ENCODE results near the gene ICA1L.

ICA1L gene

GRCh38 chr2:202764991-202765390, 106.6 kb downstream of the ICA1L start:
- TF ChIP-seq, protein P1, sequence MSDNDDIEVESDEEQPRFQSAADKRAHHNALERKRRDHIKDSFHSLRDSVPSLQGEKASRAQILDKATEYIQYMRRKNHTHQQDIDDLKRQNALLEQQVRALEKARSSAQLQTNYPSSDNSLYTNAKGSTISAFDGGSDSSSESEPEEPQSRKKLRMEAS (IDR thresholded peaks at IDR 0.05; ENCODE audit: low read depth, low read length): no peak
- TF ChIP-seq MYC (IDR thresholded peaks at IDR 0.05; ENCODE audit: low read depth, low read length): no peak
- TF ChIP-seq, protein P2, sequence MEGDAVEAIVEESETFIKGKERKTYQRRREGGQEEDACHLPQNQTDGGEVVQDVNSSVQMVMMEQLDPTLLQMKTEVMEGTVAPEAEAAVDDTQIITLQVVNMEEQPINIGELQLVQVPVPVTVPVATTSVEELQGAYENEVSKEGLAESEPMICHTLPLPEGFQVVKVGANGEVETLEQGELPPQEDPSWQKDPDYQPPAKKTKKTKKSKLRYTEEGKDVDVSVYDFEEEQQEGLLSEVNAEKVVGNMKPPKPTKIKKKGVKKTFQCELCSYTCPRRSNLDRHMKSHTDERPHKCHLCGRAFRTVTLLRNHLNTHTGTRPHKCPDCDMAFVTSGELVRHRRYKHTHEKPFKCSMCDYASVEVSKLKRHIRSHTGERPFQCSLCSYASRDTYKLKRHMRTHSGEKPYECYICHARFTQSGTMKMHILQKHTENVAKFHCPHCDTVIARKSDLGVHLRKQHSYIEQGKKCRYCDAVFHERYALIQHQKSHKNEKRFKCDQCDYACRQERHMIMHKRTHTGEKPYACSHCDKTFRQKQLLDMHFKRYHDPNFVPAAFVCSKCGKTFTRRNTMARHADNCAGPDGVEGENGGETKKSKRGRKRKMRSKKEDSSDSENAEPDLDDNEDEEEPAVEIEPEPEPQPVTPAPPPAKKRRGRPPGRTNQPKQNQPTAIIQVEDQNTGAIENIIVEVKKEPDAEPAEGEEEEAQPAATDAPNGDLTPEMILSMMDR (IDR thresholded peaks at IDR 0.05; ENCODE audit: low read depth, low read length): no peak
- TF ChIP-seq POLR2A (IDR thresholded peaks at IDR 0.05; ENCODE audit: extremely low read depth, insufficient read length): no peak
- DNase-seq (ENCODE audit: low read depth): no peak

GRCh38 chr2:202763916-202764315, 107.7 kb downstream of the ICA1L start:
- no peak for DNase-seq (ENCODE audit: low read depth)
- TF ChIP-seq, protein P2 (IDR thresholded peaks at IDR 0.05; ENCODE audit: low read depth, low read length): no peak
- no peak for TF ChIP-seq POLR2A (IDR thresholded peaks at IDR 0.05; ENCODE audit: extremely low read depth, insufficient read length)
- TF ChIP-seq, protein P1 (IDR thresholded peaks at IDR 0.05; ENCODE audit: low read depth, low read length): no peak
- no peak for TF ChIP-seq MYC (IDR thresholded peaks at IDR 0.05; ENCODE audit: low read depth, low read length)
- H3K4me3 ChIP-seq (ENCODE audit: low read depth, low read length): no peak overlapping the region

More at GRCh38 chr2:202764991-202765390, 106.6 kb downstream of the ICA1L start:
- H3K4me3 ChIP-seq (ENCODE audit: low read depth, low read length): no peak overlapping the region

DNA sequence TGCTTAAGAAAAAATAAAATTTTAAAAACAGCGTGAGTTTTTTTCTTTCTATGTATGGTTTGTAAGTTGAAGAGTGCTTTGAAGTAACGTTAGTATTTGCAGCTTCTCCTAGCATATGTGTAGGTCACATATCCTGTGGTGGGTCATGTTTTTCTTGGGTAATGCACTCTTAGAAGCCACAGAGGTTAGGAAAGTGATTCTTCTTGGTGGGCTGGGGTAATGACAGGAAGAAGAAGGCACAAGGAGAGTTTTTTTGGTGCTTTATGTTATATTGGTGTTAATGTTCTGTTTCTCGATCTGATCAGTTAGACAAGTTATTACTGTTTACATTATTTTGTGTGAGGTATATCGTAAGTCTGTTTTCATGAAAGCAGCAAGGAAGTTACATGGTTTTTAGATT, 109.0 kb downstream of the ICA1L start:
- TF ChIP-seq, protein P2 (IDR thresholded peaks at IDR 0.05; ENCODE audit: low read depth, low read length): no peak
- DNase-seq (ENCODE audit: low read depth): peak; percentile 64
- H3K4me3 ChIP-seq (ENCODE audit: low read depth, low read length): no peak overlapping the region

DNA sequence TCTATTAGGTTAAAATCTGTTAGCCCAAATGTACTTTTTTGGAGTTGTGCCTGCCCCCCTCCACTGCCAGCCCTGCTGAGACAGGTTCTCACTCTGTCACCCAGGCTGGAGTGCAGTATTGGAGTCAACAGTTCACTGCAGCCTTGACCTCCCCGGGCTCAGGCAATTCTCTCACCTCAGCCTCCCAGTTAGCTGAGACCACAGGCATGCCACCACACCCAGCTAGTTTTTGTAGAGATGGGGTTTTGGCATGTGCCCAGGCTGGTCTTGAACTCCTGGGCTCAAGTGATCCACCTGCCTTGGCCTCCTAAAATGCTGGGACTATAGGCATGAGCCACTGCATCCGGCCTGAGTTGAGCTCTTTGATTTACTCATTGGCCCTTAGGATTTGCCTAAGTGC, 110.7 kb downstream of the ICA1L start:
- no peak for DNase-seq (ENCODE audit: low read depth)
- no peak overlapping the region for H3K4me3 ChIP-seq (ENCODE audit: low read depth, low read length)
- TF ChIP-seq, protein P2 (IDR thresholded peaks at IDR 0.05; ENCODE audit: low read depth, low read length): no peak
- TF ChIP-seq, protein P1 (IDR thresholded peaks at IDR 0.05; ENCODE audit: low read depth, low read length): no peak
- TF ChIP-seq POLR2A (IDR thresholded peaks at IDR 0.05; ENCODE audit: extremely low read depth, insufficient read length): no peak
- TF ChIP-seq MYC (IDR thresholded peaks at IDR 0.05; ENCODE audit: low read depth, low read length): no peak

GRCh38 chr2:202758604-202759003, 113.0 kb downstream of the ICA1L start:
- no peak overlapping the region for H3K4me3 ChIP-seq (ENCODE audit: low read depth, low read length)
- DNase-seq (ENCODE audit: low read depth): no peak
- TF ChIP-seq, protein P2 (IDR thresholded peaks at IDR 0.05; ENCODE audit: low read depth, low read length): no peak
- no peak for TF ChIP-seq MYC (IDR thresholded peaks at IDR 0.05; ENCODE audit: low read depth, low read length)
- TF ChIP-seq, protein P1 (IDR thresholded peaks at IDR 0.05; ENCODE audit: low read depth, low read length): no peak
- no peak for TF ChIP-seq POLR2A (IDR thresholded peaks at IDR 0.05; ENCODE audit: extremely low read depth, insufficient read length)

DNA sequence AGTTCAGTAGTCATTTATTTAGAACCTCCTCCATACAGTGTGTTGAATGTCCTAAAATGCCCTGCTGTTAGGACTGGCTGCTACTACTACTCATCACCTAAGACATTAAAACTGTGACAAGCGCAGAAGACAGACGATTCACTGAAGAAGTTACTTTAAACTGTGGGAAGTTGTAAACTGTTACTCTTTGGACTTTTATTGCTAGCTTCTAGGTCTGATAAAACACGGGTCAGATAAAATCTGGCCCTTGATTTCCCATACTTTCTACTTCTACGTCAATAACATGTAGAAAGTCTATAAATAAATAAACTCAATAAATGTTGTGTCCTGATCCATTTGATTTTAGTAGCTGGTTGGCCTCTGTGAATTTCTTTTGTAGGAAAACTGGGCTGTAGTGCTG, 113.4 kb downstream of the ICA1L start:
- no peak for DNase-seq (ENCODE audit: low read depth)
- no peak overlapping the region for H3K4me3 ChIP-seq (ENCODE audit: low read depth, low read length)
- TF ChIP-seq POLR2A (IDR thresholded peaks at IDR 0.05; ENCODE audit: extremely low read depth, insufficient read length) (no peak), MYC (IDR thresholded peaks at IDR 0.05; ENCODE audit: low read depth, low read length) (no peak)
- TF ChIP-seq, protein P1 (IDR thresholded peaks at IDR 0.05; ENCODE audit: low read depth, low read length): no peak
- TF ChIP-seq, protein P2 (IDR thresholded peaks at IDR 0.05; ENCODE audit: low read depth, low read length): no peak
